NCI-H1105 (cell line): ENCODE measurements around the gene SEPHS1.

Source experiments
- DNase-seq: peaks from one replicate; lab custom pipeline; 2025; lab: John Stamatoyannopoulos, UW

SEPHS1 gene

DNA sequence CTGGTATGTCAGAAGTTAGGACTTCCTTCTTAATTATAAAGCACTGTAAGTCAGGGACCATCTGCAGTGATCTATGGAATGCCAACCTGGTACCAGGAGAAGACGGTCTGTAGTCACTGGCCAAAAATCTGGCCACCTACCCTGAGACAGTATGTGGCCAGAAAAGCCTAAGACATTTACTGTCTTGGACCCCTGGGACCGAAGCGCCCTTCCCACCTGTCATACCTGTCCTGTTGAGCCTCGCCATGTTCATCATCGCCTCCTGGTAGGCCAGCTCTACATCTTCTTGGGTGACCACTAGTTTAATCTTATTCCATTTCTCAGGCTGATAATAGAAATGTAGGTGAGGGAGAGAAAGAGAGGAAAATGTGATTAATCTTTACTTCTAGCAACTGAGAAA lies 20.0 kb downstream of the SEPHS1 start:
- no peak for DNase-seq

GRCh38 chr10:13327534-13327933 lies 20.6 kb downstream of the SEPHS1 start:
- DNase-seq, result no peak

- no peak for DNase-seq
Measured at GRCh38 chr10:13322615-13323148, 25.4 kb downstream of the SEPHS1 start.

DNA sequence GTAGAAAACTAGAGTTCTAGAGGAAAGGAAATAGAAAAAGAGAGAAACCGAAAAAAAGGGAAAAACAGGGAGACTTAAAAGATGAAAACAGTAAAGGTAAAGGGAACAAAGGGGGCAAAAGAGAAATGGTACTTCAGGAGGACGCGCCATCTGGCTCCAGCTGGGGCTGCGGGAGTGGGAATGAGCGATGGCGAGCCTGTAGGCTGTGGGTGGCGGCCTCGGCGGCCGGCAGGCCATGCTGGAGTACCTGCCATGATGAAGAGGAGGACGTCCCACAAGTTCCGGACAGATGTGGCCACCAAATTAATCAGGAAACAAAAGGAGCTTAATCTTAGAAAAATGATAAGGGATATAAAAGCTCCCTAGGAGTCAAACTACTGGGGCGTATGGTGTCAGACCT lies 26.5 kb downstream of the SEPHS1 start:
- DNase-seq, result no peak

DNA sequence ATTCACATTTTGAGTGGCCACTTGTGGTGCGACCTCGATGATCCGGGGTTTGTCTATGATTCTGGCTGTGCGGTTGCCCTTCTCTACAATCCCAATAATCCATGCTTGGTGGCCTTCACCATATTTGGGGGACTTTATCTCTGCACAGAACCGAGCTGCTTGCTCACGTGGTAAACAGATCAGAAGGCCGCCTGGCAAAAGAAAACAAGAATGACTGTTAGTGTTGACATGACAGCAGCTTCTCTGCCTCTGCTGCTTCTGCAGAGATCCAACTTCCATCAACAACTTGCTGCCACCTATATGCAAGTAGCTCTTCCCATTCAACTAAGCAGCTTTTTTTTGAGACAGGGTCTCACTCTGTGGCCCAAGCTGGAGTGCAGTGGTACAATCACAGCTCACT lies 28.9 kb downstream of the SEPHS1 start:
- DNase-seq, result no peak

DNA sequence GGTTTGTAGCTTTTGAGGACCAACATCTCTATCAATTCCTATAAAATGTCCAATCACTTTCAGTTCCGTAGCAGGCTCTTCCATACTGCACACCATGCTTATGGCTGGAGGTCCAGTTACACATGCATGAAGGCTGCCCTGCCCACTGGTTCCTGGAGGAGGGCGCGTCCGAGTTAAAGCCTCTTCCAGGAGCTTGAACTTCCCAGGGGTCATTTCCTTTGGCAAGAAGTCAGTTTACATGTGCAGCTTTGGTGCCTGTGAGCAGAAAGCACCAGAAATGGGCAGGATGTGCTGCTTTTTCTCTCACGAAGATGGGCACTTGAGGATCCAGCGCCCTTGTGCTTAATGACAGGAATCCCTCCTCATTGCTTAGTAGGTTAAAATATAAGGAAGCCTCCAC lies 30.6 kb downstream of the SEPHS1 start:
- no peak for DNase-seq

DNA sequence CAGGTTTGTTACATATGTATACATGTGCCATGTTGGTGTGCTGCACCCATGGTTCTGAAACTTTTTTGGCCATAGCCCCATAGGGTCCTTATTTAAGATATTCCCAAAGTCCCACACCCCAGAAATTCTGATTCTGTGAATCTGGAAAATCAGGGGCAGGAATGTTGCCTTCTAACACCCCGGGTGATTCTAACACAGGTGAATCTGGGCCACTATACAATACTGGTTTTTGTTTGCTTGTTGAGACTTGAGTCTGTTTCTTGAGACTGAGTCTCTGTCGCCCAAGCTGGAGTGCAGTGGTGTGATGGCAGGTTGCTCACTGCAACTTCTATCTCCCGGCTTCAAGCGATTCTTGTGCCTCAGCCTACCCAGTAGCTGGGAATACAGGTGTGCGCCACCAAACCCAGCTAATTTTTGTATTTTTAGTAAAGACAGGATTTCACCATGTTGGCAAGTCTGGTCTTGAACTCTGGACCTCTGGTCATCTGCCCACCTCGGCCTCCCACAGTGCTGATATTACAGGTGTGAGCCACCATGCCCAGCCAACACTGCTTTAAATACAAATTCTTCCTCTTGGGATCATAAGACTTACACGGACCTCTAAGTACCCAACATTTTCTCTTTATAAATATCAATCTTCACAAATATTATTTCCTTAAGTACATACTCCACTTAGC lies 31.3 kb downstream of the SEPHS1 start:
- DNase-seq, result no peak

DNA sequence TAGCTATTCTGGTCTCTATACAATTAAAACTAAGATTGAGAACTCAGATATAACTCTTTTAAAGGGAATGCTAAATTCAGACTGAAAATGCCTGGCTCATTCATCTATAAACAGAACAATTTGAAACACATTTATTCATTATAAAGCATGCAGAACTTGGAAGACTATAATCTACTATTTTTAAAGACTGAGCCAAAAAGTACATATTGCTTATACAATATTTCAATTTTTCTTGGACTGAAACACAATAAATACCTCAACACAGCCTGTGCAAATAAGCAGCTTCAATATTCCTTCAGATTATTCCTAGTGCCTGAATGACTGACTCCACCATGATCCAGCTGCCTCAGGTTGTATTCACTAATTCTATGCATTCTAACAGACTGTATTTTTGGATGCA lies 32.7 kb downstream of the SEPHS1 start:
- DNase-seq, result no peak

- DNase-seq, result no peak
Measured at GRCh38 chr10:13311177-13311575, 36.9 kb downstream of the SEPHS1 start.

DNA sequence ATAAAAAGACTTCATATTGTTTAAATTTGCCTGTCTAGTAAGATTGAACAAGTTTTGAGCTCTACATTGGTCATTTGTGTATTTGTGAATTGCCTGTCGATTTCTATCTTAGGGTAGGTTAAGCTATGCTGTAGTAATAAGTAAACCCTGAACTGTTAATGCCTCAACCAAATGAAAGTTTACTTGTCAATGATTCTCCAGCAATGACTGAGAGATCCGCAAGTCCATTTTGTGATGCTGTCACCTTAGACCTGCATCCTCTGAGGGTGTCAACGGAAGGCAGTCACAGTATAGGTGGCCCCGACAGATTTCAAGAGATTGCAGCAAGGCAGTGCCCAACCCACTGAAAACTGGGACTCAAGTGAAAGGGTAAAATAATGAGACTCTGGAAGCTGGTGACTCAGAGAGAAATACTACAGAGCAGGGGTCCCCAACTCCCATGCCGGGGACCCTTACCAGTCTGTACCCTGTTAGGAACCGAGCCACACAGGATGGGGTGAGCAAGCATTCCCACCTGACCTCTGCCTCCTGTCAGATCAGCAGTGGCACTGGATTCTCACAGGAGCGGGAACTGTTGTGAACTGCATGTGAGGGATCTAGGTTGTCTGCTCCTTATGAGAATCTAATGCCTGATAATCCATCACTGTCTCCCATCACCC lies 37.4 kb downstream of the SEPHS1 start:
- DNase-seq, result no peak

DNA sequence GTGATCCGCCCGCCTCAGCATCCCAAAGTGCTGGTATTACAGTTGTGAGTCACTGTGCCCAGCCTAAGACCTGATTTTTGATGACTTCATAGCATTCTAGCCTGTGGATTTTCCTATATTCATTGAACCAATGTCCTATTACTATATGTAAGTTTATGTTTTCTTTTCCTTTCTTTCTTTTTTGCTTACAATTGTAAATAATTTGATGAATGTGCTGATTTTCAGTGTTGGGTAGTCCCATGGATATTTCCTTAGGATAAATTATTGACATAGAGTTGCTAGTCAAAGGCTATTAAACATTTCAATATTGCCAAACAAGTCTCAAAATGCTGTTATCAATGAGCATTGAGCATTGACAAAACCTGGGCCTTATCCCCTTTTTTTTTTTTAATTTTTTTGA lies 38.3 kb downstream of the SEPHS1 start:
- DNase-seq, result no peak

DNA sequence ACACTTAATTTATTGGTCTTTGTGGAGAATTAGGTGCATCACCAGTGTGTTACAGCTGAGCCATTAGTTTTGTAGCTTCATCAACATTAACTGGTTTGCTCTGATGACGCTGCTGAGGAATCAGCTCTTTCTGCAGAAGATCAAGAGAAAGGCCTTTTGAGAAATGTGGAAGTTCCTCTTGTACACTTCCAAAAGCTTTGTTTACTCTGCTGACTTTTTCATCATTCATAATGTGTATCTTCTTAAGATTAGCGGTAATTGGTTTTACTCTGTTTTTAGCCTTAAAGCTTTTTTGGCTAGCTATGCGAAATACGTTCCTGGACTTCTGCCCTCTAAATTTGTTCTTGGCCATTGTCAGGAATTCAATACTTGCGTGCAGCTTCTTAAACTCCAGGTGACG lies 40.0 kb downstream of the SEPHS1 start:
- no peak for DNase-seq

DNA sequence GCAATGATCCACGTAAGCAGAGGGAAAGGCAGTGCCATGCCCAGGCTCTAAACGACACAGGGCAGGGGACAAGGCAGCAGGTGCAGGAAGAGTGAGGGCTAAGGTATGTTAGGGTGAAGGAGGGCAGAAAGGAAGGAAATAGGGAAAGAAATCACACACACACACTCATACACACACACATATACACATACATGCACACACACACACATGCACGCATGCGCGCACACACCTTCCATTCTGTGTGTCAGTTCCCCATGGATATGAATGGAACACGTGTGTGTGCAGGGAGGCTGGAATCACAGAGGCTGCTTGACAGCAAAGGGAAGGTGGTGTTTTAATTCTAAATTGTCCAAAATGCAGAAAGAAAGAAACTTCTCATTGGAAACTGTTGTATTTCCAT lies 42.0 kb downstream of the SEPHS1 start:
- no peak for DNase-seq

GRCh38 chr10:13302821-13303555 lies 45.1 kb downstream of the SEPHS1 start:
- DNase-seq, result no peak

DNA sequence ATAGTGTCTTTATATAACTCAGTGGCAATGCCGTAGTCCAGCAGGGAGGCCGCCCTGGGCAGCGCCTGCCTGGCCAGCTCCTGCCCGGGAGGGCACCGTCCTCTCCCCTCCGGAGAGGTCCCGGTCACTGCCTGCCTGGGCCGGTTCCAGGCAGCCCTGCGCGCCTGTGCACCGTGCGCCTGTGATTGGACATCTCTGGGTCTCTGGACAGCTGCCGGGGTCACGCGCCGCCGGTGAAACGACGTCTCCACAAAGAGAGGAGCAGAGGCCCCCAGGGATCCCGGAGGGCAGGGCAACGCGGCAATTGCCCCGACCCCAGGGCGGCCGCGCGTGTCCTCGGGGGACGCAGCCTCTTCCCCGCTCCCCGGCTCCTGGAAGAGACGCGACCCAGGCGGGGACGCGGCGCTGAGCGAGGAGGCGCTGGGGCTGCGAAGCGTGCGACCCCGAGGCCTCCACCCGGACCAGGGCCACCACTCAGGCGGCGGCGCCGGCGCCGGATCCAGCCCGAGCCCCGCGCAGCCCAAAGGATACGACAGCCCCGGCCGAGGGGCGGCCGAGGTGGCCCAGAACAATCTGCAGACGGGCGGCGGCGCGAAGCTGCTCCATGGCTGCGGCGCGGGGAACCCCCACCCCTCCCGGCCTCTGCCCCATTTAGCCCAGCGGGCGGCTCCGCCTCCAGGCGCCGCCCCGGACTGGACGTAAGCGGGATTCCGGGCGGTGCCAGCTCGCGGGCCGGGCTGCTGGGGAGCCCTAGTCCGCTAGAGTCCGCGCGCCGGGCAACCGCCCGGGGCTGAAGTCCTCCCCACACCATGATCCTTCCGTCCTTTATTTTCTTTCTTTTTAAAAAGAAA lies 48.4 kb downstream of the SEPHS1 start, which contains the start of gene PHYH:
PHYH (minus strand) TSS at position 628 of the 851 bp plus-strand sequence; CDS start at position 606, 22 bp downstream.
- peak; percentile 66 for DNase-seq

DNA sequence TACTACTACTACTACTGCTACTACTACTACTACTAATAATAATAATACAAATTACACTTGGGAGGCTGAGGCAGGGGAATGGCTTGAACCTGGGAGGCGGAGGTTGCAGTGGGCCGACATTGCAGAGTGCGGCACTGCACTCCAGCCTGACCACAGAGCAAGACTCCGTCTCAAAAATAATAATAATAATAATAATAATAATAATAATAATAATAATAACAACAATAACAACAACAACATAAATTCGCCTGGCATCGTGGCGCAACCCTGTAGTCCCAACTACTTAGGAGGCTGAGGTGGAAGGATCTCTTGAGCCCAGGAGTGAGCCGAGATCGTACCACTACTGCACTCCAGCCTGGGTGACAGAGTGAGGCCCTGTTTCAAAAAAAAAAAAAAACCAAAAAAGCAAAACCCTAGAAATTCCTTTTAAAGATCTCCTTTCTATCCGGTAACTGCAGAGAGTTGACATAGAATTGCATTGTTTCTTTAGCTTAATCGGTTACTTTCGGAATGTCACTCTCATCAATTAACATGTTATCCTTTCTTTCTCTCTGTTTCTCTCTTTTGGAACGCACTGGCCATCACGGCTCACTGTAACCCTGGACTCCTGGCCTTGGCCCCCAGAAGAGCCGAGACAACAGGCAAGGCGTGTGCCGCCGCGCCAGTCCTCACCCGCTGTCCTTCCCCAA lies 49.2 kb downstream of the SEPHS1 start:
- no peak for DNase-seq

DNA sequence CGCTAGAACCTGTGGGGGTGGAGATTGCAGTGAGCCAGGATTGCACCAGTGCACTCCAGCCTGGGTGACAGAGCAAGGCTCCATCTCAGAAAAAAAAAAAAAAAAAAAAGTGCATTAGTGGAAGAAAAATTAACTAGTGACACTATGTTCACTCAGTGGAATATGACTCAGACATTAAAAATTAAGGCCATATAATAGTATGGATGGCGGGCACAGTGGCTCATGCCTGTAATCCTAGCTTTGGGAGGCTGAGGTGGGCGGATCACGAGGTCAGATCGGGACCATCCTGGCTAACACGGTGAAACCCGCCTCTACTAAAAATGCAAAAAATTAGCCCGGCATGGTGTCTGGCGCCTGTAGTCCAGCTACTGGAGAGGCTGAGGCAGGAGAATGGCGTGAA lies 51.6 kb downstream of the SEPHS1 start:
- no peak for DNase-seq

GRCh38 chr10:13294784-13295183 lies 53.3 kb downstream of the SEPHS1 start:
- DNase-seq, result no peak

- no peak for DNase-seq
Measured at GRCh38 chr10:13291821-13292773, 56.0 kb downstream of the SEPHS1 start.

DNA sequence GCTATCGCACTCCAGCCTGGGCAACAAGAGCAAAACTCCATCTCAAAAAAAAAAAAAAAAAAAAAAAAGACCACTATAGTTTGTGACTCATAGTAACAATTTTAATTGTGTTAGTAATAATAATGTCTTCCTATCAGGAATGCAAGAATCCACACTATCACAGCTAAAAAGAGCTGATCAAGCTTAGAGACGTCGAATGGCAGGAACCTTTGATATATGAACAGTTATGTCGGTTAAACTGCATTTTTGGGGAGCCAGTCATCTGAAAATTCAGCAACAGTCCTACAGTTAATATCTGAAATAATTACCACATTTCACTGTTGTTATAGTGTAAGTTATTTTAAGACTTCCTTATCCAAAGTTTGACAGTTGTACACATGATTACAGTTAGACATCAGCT lies 57.0 kb downstream of the SEPHS1 start:
- DNase-seq, result no peak
